H1 (cell line): ENCODE measurements around the gene PPP2R3A. TPM values are rescaled to one million over a fixed set of nuclear protein-coding genes. Genes with fewer than 3 reads are reported as not detected.

ENCODE experiments used
- CTCF ChIA-PET: fragments of 300-600 bp; sonication (Branson Sonifier 250); formaldehyde crosslinking; loops from one replicate; lab custom pipeline; 2021; ENCODE audit not compliant: partially characterized antibody; lab: Charles Lee
- POLR2A ChIA-PET: fragments of 300-600 bp; sonication (Branson Sonifier 250); formaldehyde crosslinking; loops from one replicate; lab custom pipeline; 2021; ENCODE audit warnings: inconsistent platforms; ENCODE audit not compliant: partially characterized antibody; lab: Charles Lee
- DNase-seq, 2 experiments: peaks; one replicate each; pipeline versions ENCODE4 v3.0.0 to v3.0.0-alpha.2; 2010 to 2022; ENCODE audit warnings: low spot score in 2 of 2, low read depth in 1 of 2, mixed read lengths in 1 of 2
- FAIRE-seq: peaks from 2 replicates; lab custom pipeline; 2011; peaks lifted over from hg19 to GRCh38; lab: Jason Lieb, UNC
- H2AFZ ChIP-seq: 2 replicates; pipeline ENCODE4 v1.8.1; 2012; ENCODE audit warnings: low read length, inconsistent platforms
- H2AK5ac ChIP-seq: 2 replicates; pipeline ENCODE4 v1.6.1; 2013; ENCODE audit warnings: low read depth, low read length
- H2BK120ac ChIP-seq: replicated peaks from 2 replicates; pipeline ENCODE3; 2013; ENCODE audit warnings: low read depth, low read length, inconsistent platforms
- H2BK12ac ChIP-seq: 2 replicates; pipeline ENCODE4 v1.6.1; 2013; ENCODE audit warnings: low read depth, low read length
- H2BK15ac ChIP-seq: 2 replicates; pipeline ENCODE4 v1.6.1; 2013; ENCODE audit warnings: low read length
- H2BK20ac ChIP-seq: 2 replicates; pipeline ENCODE4 v1.6.1; 2013; ENCODE audit warnings: low read length
- H2BK5ac ChIP-seq: 2 replicates; pipeline ENCODE4 v1.6.1; 2013; ENCODE audit warnings: low read depth, low read length
- H3K14ac ChIP-seq: 2 replicates; pipeline ENCODE4 v1.6.1; 2013; ENCODE audit warnings: inconsistent platforms; ENCODE audit not compliant: insufficient read length
- H3K18ac ChIP-seq: 2 replicates; pipeline ENCODE4 v1.6.1; 2013; ENCODE audit warnings: low read length; ENCODE audit errors: extremely low read depth
- H3K23ac ChIP-seq: 2 replicates; pipeline ENCODE4 v1.6.1; 2013; ENCODE audit warnings: inconsistent platforms; ENCODE audit not compliant: insufficient read length
- H3K23me2 ChIP-seq: 2 replicates; pipeline ENCODE4 v1.6.1; 2013; ENCODE audit warnings: low read depth, low read length
- H3K27ac ChIP-seq: 2 replicates; pipeline ENCODE4 v1.6.1; 2011; ENCODE audit warnings: low read depth, low read length, inconsistent platforms
- H3K27me3 ChIP-seq, 4 experiments: replicated peaks in 1 of 4; 1 replicate in 1 of 4; 2 replicates in 3 of 4; pipeline versions ENCODE4 v1.6.1 to v1.8.1; 2011 to 2013; ENCODE audit warnings: low read length in 3 of 4, mild to moderate bottlenecking in 3 of 4, inconsistent platforms in 2 of 4, mixed read lengths in 2 of 4, moderate library complexity in 1 of 4; ENCODE audit not compliant: control insufficient read depth in 3 of 4, insufficient read depth in 3 of 4; ENCODE audit errors: extremely low read depth in 1 of 4
- H3K36me3 ChIP-seq, 4 experiments: 2 replicates each; pipeline versions ENCODE4 v1.6.1 to v1.8.1; 2011 to 2013; ENCODE audit warnings: mild to moderate bottlenecking in 4 of 4, low read length in 3 of 4, moderate library complexity in 2 of 4, control low read depth in 1 of 4, inconsistent platforms in 1 of 4; ENCODE audit not compliant: insufficient read depth in 4 of 4, control insufficient read depth in 2 of 4
- H3K4ac ChIP-seq: replicated peaks from 2 replicates; pipeline ENCODE3; 2013; ENCODE audit warnings: low read length, low read depth, mixed read lengths, inconsistent platforms; ENCODE audit not compliant: insufficient read length
- H3K4me1 ChIP-seq, 4 experiments: replicated peaks in 1 of 4; 1 replicate in 1 of 4; 2 replicates in 3 of 4; pipeline versions ENCODE4 v1.6.1 to v1.8.1; 2011 to 2013; ENCODE audit warnings: low read length in 3 of 4, inconsistent platforms in 2 of 4, mixed read lengths in 1 of 4; ENCODE audit not compliant: insufficient read depth in 4 of 4, control insufficient read depth in 3 of 4
- H3K4me2 ChIP-seq, 2 experiments: 2 replicates each; pipeline versions ENCODE4 v1.6.1 to v1.8.1; 2011 to 2013; ENCODE audit warnings: low read depth in 2 of 2, low read length in 2 of 2, control low read depth in 1 of 2, inconsistent platforms in 1 of 2, mild to moderate bottlenecking in 1 of 2; ENCODE audit not compliant: insufficient read depth in 1 of 2
- H3K4me3 ChIP-seq, 4 experiments: fragments of 200-600, 300-600 bp in 1 of 4; sonication (generic), shearing (Covaris generic), sonication (Bioruptor Twin) in 1 of 4; 2 replicates each; pipeline versions ENCODE4 v1.5.1 to v1.8.1; 2011 to 2016; ENCODE audit warnings: low read length in 4 of 4, low read depth in 3 of 4, control low read depth in 2 of 4, inconsistent platforms in 2 of 4, mild to moderate bottlenecking in 2 of 4, mixed read lengths in 1 of 4, moderate library complexity in 1 of 4; ENCODE audit not compliant: insufficient read depth in 2 of 4; ENCODE audit errors: extremely low read depth in 1 of 4
- H3K56ac ChIP-seq: replicated peaks from 2 replicates; pipeline ENCODE3; 2013; ENCODE audit warnings: low read depth, mild to moderate bottlenecking, mixed read lengths, low read length, inconsistent platforms; ENCODE audit not compliant: insufficient read length
- H3K79me1 ChIP-seq: 2 replicates; pipeline ENCODE4 v1.6.1; 2013; ENCODE audit warnings: low read depth, low read length, control low read depth
- H3K79me2 ChIP-seq, 2 experiments: 2 replicates each; pipeline versions ENCODE4 v1.6.1 to v1.8.1; 2012 to 2013; ENCODE audit warnings: low read length in 2 of 2, mild to moderate bottlenecking in 2 of 2, inconsistent platforms in 1 of 2; ENCODE audit not compliant: insufficient read depth in 2 of 2, control insufficient read depth in 1 of 2
- H3K9ac ChIP-seq, 4 experiments: replicated peaks in 1 of 4; 1 replicate in 1 of 4; 2 replicates in 3 of 4; pipeline versions ENCODE4 v1.6.1 to v1.8.1; 2011 to 2013; ENCODE audit warnings: low read depth in 3 of 4, low read length in 3 of 4, control low read depth in 2 of 4, mild to moderate bottlenecking in 2 of 4, moderate library complexity in 2 of 4, inconsistent platforms in 1 of 4; ENCODE audit errors: extremely low read depth in 1 of 4
- H3K9me3 ChIP-seq, 2 experiments: 2 replicates each; pipeline versions ENCODE4 v1.6.1 to v1.8.1; 2012 to 2013; ENCODE audit warnings: mild to moderate bottlenecking in 2 of 2, moderate library complexity in 2 of 2, control low read depth in 1 of 2, inconsistent platforms in 1 of 2, low read depth in 1 of 2, low read length in 1 of 2, mixed read lengths in 1 of 2; ENCODE audit not compliant: insufficient read depth in 2 of 2
- H4K20me1 ChIP-seq, 2 experiments: replicated peaks in 1 of 2; 2 replicates each; pipeline versions ENCODE3 to v1.8.1; 2011 to 2013; ENCODE audit warnings: inconsistent platforms in 2 of 2, low read length in 2 of 2, mild to moderate bottlenecking in 1 of 2; ENCODE audit not compliant: insufficient read depth in 2 of 2, control insufficient read depth in 1 of 2
- H4K5ac ChIP-seq: 2 replicates; pipeline ENCODE4 v1.6.1; 2013; ENCODE audit warnings: low read length, low read depth, mixed read lengths, inconsistent platforms; ENCODE audit not compliant: insufficient read length
- H4K8ac ChIP-seq: 2 replicates; pipeline ENCODE4 v1.8.0; 2013; ENCODE audit warnings: mild to moderate bottlenecking, moderate library complexity, low read length, inconsistent platforms; ENCODE audit not compliant: insufficient read depth; ENCODE audit errors: extremely low read depth
- H4K91ac ChIP-seq: replicated peaks from 2 replicates; pipeline ENCODE3; 2013; ENCODE audit warnings: low read length, mixed read lengths, inconsistent platforms; ENCODE audit not compliant: insufficient read length
- WGBS, 2 experiments: shearing (Covaris generic) in 1 of 2; methylation state at CpG; one replicate each; pipeline versions ENCODE4 v1.1.6 to v1.1.7; 2013 to 2015; ENCODE audit warnings: low lambda C conversion rate in 2 of 2, mixed read lengths in 2 of 2, inconsistent platforms in 1 of 2, low coverage in 1 of 2, missing lambda C conversion rate in 1 of 2; ENCODE audit not compliant: insufficient replicate concordance in 2 of 2, insufficient coverage in 1 of 2, insufficient read length in 1 of 2; ENCODE audit errors: extremely low coverage in 1 of 2, missing lambda C conversion rate in 1 of 2; 5-methylcytosine and 5-hydroxymethylcytosine counted together
- polyA plus RNA-seq, 7 experiments: library from polyadenylated mRNA; depleted of rRNA in 3 of 7; stranded (reverse) in 5 of 7; unstranded in 2 of 7; fragments of >200 nt in 5 of 7; fragments of 200-250 nt in 2 of 7; gene quantifications; 1 replicate in 5 of 7; 2 replicates in 1 of 7; 4 replicates in 1 of 7; pipeline versions ENCODE4 v1.2.1 to v1.2.3, GENCODE V29; 2011 to 2013; ENCODE audit warnings: missing spikeins in 2 of 7, mixed read lengths in 2 of 7
- total RNA-seq: library from RNA; stranded (reverse); fragmentation: NEBNext Ultra II Directional; extraction: Animal tissue kit (Norgen Biotek cat#: 25700); gene quantifications from 2 replicates; pipeline ENCODE4 v1.2.1, GENCODE V29; 2021

PPP2R3A gene
- total and polyA plus RNA-seq, 2 of the 8 experiments (the other 6 are each of a cell fraction or from before 2014, with no cell fraction given) = 4.1 to 15.2 TPM

- Histone ChIP-seq H3K56ac (no peak overlapping the region), H3K4ac (no peak overlapping the region), H3K4me2 (peak overlapping the region; percentile 67 to 76), H3K23ac (no peak overlapping the region), H3K14ac (no peak overlapping the region), H3K79me1 (0 out of 2 replicates have a peak, but pooled peaks cover 3% of the 10 kb centered on the region), H3K9me3 (no peaks in the 10 kb centered on the region), H2BK5ac (no peak overlapping the region), H3K23me2 (peaks cover 9% of the 10 kb centered on the region; the same call in 1 of the 2 replicates), H4K8ac (no peak overlapping the region), H4K5ac (no peak overlapping the region), H2BK20ac (no peak overlapping the region), H2BK15ac (no peak overlapping the region), H2AFZ (no peak overlapping the region), H3K4me1 (peaks cover 10 to 25% (median 16%) of the 10 kb centered on the region in 4 experiments; a peak in 6 of 7 replicates), H2AK5ac (no peak overlapping the region), H3K79me2 (peaks cover 0 to 50% of the 10 kb centered on the region in 2 experiments; a peak in 3 of 4 replicates), H2BK12ac (no peak overlapping the region), H3K27ac (no peak overlapping the region), H3K9ac (peak overlapping the region in 2 of 4 experiments; percentile 71 to 76; a peak in 3 of 7 replicates), H3K18ac (no peak overlapping the region), H3K36me3 (no peaks in the 10 kb centered on the region; a peak in 1 of 8 replicates), H3K4me3 (peak overlapping the region; percentile 62 to 84 (median 78)), H3K27me3 (no peaks in the 10 kb centered on the region), H2BK120ac (no peak overlapping the region), H4K20me1 (peaks cover 0 to 2% of the 10 kb centered on the region in 2 experiments), H4K91ac (no peak overlapping the region)
- POLR2A ChIA-PET = interaction anchor here (0.9 to 2.3 kb wide), 5 partner anchors 8 to 283 kb away, joined by 3 to 10 read pairs (median 7); partner anchors contain the start of gene PCCB
- no peak for DNase-seq
- CTCF ChIA-PET = interaction anchor here (0.6 to 3.0 kb wide), 3 partner anchors 16 to 76 kb away, joined by 3 to 22 read pairs (median 3); no protein-coding TSS in a partner anchor
- 49% methylated on average over 2 of the region's 2 CpGs; no CpG with 5 or more reads in 1 of the 2 experiments for whole genome bisulfite sequencing, 2 experiments
- peak; percentile 58 for FAIRE-seq
These were observed 1.4 kb downstream of the PPP2R3A start for GRCh38 chr3:135966962-135967274.
